Measurements from ENCODE around the gene ERC1.

GRCh38 chr12:1351926-1352325 lies 360.9 kb downstream of the ERC1 start:
- TF ChIP-seq POLR2A (IDR thresholded peaks at IDR 0.05; ENCODE audit: extremely low read depth, insufficient read length) (no peak), CTCF (IDR thresholded peaks at IDR 0.05; ENCODE audit: low read depth, low read length) (no peak)

Measured in NB4 (cell line).